ENCODE measurements around the gene WLS.
A peak's percentile ranks its signal among the peaks of the same experiment; 100 is the strongest.

Gene WLS

GRCh38 chr1:68225781-68226180 lies 6.5 kb downstream of the WLS start:
- no peak for DNase-seq

- no peak for DNase-seq
These were observed 8.6 kb downstream of the WLS start for GRCh38 chr1:68223687-68224086.

- DNase-seq: no peak
These were observed 10.3 kb downstream of the WLS start for GRCh38 chr1:68221980-68222373.

DNA sequence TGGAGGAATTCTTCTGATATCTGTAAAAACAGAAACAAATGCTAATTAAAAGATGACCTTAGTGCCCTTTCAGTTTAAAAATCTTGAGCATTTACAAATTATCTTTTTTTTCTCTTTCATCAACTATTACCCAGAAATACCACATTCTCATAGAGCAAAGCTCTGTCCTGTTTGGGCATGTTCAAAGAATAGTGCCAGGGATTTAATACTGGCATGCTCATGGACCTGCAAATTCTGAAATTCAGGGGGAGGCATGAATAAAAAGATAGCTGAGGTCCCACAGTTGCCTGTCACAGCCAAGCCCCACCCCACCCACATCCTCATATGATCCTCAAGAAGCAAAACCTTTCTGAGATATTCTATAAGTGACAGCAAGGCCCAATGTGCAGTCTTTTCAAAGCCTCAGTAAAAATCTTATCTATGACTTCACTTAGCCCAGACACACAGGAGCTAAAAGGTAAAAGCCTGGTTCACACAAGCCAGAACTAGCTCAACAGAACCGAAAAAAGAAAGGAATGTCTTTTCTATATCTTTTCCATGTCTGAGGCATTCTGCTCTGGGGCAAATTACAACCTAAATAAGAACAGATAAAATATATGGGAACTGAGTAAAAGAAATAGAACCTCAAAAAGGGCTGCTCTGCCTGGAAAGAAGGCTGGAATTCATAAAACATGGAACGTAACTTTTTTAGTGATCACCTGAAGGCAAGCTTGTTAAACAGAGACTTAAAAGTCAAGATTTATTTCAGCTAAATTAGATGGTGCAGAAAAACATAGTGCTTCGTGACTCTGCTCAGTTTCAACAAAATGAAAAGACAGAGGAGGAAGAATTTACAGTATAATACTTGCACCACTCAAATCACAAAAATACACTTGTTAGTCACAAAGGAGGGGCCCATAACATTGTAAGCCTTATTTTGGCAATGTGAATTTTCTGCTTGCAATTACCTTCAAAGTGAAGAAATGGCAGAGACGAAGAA lies 11.0 kb downstream of the WLS start:
- DNase-seq: no peak

GRCh38 chr1:68220420-68220819 lies 11.9 kb downstream of the WLS start:
- DNase-seq: no peak

- DNase-seq: no peak
These were observed 13.8 kb downstream of the WLS start for GRCh38 chr1:68218490-68218889.

DNA sequence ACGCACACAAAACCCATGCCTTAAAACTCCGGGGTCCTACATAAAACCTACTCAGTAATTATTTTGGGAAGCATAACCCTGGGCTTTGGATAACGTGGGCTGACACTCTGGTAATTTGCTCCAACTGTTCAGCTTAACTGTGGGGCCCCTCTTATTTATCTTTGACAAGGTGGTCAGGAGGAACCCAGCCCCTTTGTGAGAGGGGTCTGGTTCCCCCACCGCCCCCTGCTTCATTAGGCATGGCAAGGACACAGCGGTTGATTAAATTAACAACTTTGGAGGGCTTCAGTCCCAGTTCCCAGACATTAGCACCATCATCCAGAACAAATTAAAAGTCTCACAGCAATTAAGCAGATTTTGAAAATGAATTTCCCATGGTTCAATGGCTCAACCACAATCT lies 14.7 kb downstream of the WLS start:
- no peak for DNase-seq

GRCh38 chr1:68217060-68217554 lies 15.2 kb downstream of the WLS start:
- no peak for DNase-seq

- DNase-seq: no peak
These were observed 16.1 kb downstream of the WLS start for GRCh38 chr1:68216089-68216772.

DNA sequence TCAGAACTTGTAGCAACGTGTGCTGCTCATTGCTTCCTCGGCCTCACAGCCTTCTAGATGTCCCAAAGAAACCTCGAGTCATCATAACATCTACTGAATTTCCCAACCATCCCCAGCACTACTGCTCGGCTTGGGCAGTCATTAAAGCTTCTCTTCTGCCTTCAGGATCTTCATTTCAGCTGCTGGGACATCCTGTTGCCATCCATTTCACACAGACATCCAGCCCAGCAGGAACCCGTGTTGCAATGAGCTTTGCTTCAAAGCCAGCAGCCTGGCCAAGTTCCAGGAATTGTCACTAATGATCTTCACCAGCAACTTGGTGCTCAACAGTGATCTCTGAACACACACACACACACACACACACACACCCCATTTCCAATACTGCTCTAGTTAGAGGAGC lies 18.5 kb downstream of the WLS start:
- peak; percentile 83 for DNase-seq

GRCh38 chr1:68211761-68212380 lies 20.5 kb downstream of the WLS start:
- DNase-seq: no peak

GRCh38 chr1:68210829-68211228 lies 21.5 kb downstream of the WLS start:
- DNase-seq: no peak

GRCh38 chr1:68210027-68210426 lies 22.3 kb downstream of the WLS start:
- DNase-seq: no peak

- no peak for DNase-seq
These were observed 25.3 kb downstream of the WLS start for GRCh38 chr1:68206848-68207689.

DNA sequence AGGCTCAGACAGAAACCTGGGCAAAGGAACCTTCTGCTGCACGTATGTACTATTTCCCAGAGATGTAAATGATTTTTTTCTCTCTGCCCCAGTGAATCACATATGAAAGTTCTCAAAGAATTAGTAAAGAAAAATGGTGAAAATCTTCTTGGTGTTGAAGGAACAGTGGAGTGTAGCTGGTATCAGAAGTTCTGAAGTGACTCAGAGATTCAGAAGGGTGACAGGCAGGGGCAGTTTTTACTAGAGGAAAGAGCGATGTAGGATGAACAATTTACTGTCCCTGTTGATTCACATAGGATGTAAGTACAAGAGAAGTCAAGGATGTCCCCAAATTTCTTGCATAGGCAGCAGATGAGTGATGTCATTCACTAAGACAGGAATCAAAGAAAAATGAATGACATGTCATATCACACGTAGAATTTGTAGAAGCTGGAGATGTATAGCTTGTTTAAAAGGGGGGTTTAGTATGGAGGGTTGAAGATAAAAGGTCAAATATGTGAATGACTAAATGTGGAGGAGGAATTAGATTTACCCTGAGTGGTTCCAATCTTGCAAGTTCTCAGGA lies 26.4 kb downstream of the WLS start:
- no peak for DNase-seq

GRCh38 chr1:68204977-68205630 lies 27.2 kb downstream of the WLS start:
- no peak for DNase-seq

DNA sequence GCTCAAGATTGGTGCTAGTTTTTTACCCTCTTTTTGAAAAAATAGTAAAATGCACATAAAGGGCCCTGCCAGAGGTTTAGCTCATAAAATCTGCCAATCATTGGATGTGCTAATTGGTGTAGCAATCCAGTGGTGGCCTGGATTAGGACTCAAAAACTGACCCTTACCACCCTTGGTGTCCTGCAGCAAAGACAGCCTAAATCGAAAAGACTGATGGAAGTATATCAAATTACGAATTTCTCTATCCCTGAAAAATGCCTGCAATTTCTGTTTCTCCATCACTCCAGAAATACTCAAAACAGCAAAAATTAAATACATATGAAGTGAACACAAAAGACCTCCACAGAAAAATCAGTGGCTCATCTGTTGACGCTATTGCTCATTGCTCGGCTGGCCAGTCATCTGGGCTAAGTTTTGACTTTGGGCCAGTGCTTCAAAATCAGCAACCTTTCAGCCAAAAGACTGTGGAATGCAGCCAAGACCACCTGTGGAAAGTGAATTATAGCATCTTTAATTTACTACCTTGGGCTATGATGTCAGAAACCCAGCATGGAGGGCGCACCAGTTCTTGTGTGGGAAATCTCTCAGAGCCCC lies 30.0 kb downstream of the WLS start:
- no peak for DNase-seq

DNA sequence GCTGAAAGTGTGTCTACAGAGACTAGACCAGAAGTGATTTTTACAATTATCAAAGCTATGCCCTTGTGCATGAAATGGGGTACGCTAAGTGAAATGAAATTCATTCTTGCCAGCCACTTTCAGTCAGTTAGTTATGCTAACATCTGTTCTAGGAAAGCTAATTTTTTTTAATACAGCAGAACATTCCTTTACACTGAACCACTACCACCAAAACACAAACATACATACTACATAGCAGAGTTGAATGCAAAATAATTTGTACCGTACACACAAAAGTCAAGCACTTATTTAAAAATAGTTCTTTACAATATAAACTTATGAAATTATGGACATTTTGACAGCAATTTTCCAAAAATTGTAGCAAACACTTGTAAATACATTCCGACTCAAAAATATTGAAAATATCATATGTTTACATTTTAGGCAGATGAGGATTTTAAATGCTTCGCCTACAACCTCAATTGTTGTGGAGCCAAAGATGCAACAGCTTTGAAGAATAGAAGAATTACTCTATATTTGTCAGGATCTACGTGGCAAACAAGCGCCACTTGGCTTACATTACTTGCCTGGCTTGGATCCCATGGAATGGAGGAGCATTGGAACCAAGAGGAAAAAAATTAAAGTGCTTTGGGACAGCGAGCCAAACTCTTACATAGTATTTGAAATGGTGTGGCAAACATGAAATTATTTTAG lies 30.6 kb downstream of the WLS start:
- no peak for DNase-seq

GRCh38 chr1:68199603-68200002 lies 32.7 kb downstream of the WLS start:
- no peak for DNase-seq

DNA sequence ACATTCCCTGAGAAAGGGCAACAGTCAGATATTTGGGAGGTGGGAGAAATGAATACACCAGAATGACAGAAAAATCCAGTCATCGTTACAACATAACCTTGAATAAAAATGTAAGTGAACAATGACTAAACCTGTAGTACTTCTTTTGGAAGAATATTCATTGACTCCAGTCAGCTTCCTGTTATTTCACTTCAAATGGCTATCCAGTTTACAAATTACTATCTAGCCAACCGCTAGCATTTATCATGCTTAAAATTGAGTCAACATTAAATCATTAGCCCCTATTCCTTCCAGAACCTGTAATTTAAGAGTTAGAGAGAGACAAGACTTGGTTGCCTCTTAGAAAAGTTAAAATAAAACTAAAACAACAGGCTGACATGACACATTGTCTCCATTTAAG lies 33.6 kb downstream of the WLS start:
- DNase-seq: no peak

GRCh38 chr1:68197891-68198290 lies 34.4 kb downstream of the WLS start:
- DNase-seq: peak; percentile 73

Measured in NCI-H345 (cell line).